ENCODE measurements around the gene ACOT13. TPM values are rescaled to one million over a fixed set of nuclear protein-coding genes. Genes with fewer than 3 reads are reported as not detected.

The ACOT13 gene
- total and polyA plus RNA-seq, 5 donors: 63.7 to 92.1 (median 85.2) TPM

GRCh38 chr6:24642061-24642460, 24.8 kb upstream of the ACOT13 start:
- Histone ChIP-seq H3K9me3 (ENCODE audit: control insufficient read depth, low read length) (no peaks in the 10 kb centered on the region), H3K4me1 (ENCODE audit: control insufficient read depth, insufficient read depth, low read length) (peaks cover 3% of the 10 kb centered on the region), H3K27me3 (ENCODE audit: control insufficient read depth, insufficient read depth) (no peaks in the 10 kb centered on the region), H3K4me3 (ENCODE audit: low read length) (no peak overlapping the region), H3K27ac (ENCODE audit: low read length) (no peak overlapping the region)
- DNase-seq: no peak
- intact Hi-C loops (cut with DNase I): no loop called here
- no peak for ATAC-seq

- Histone ChIP-seq H3K27me3 (ENCODE audit: control insufficient read depth, insufficient read depth) (no peaks in the 10 kb centered on the region), H3K4me1 (ENCODE audit: control insufficient read depth, insufficient read depth, low read length) (peaks cover 3% of the 10 kb centered on the region), H3K27ac (ENCODE audit: low read length) (no peak overlapping the region), H3K9me3 (ENCODE audit: control insufficient read depth, low read length) (no peaks in the 10 kb centered on the region), H3K4me3 (ENCODE audit: low read length) (no peak overlapping the region)
- ATAC-seq (no peak), DNase-seq (no peak)
- intact Hi-C loops (cut with DNase I): no loop called here
- WGBS: 78% methylated on average over 7 of the region's 7 CpGs
Observed at GRCh38 chr6:24643920-24644319, 23.0 kb upstream of the ACOT13 start.

- no peak overlapping the region for H3K27ac ChIP-seq (ENCODE audit: low read length)
- intact Hi-C loops (cut with DNase I): no loop called here
- no peak for ATAC-seq
Observed at GRCh38 chr6:24644377-24644776, 22.5 kb upstream of the ACOT13 start.

GRCh38 chr6:24646771-24647170, 20.1 kb upstream of the ACOT13 start:
- Histone ChIP-seq H3K4me1 (ENCODE audit: control insufficient read depth, insufficient read depth, low read length) (peaks cover 3% of the 10 kb centered on the region), H3K4me3 (ENCODE audit: low read length) (no peak overlapping the region), H3K9me3 (ENCODE audit: control insufficient read depth, low read length) (no peaks in the 10 kb centered on the region), H3K27ac (ENCODE audit: low read length) (no peak overlapping the region), H3K27me3 (ENCODE audit: control insufficient read depth, insufficient read depth) (no peaks in the 10 kb centered on the region)
- intact Hi-C loops (cut with DNase I): no loop called here
- 91% methylated on average over 8 of the region's 8 CpGs for WGBS
- ATAC-seq (no peak), DNase-seq (no peak)

More at GRCh38 chr6:24644377-24644776, 22.5 kb upstream of the ACOT13 start:
- DNase-seq: no peak
- H3K9me3 ChIP-seq (ENCODE audit: control insufficient read depth, low read length): no peaks in the 10 kb centered on the region
- H3K4me3 ChIP-seq (ENCODE audit: low read length): no peak overlapping the region
- peaks cover 3% of the 10 kb centered on the region for H3K4me1 ChIP-seq (ENCODE audit: control insufficient read depth, insufficient read depth, low read length)
- no peaks in the 10 kb centered on the region for H3K27me3 ChIP-seq (ENCODE audit: control insufficient read depth, insufficient read depth)
- WGBS: 85% methylated on average over 4 of the region's 4 CpGs

- Histone ChIP-seq H3K9me3 (ENCODE audit: control insufficient read depth, low read length) (no peaks in the 10 kb centered on the region), H3K27me3 (ENCODE audit: control insufficient read depth, insufficient read depth) (no peaks in the 10 kb centered on the region), H3K4me3 (ENCODE audit: low read length) (no peak overlapping the region), H3K4me1 (ENCODE audit: control insufficient read depth, insufficient read depth, low read length) (peaks cover 3% of the 10 kb centered on the region), H3K27ac (ENCODE audit: low read length) (no peak overlapping the region)
- ATAC-seq (no peak), DNase-seq (no peak)
- WGBS: 96% methylated on average over 5 of the region's 5 CpGs
- intact Hi-C loops (cut with DNase I): no loop called here
Observed at GRCh38 chr6:24648276-24648675, 18.6 kb upstream of the ACOT13 start.

- Histone ChIP-seq H3K9me3 (ENCODE audit: control insufficient read depth, low read length) (no peaks in the 10 kb centered on the region), H3K27ac (ENCODE audit: low read length) (no peak overlapping the region), H3K4me3 (ENCODE audit: low read length) (no peak overlapping the region), H3K4me1 (ENCODE audit: control insufficient read depth, insufficient read depth, low read length) (peaks cover 3% of the 10 kb centered on the region), H3K27me3 (ENCODE audit: control insufficient read depth, insufficient read depth) (no peaks in the 10 kb centered on the region)
- intact Hi-C loops (cut with DNase I): no loop called here
- no peak for DNase-seq
- WGBS: 74% methylated on average over 2 of the region's 2 CpGs
- no peak for ATAC-seq
Observed at GRCh38 chr6:24649691-24650090, 17.2 kb upstream of the ACOT13 start.

- WGBS: 56% methylated on average over 3 of the region's 3 CpGs
Observed at GRCh38 chr6:24650365-24650764, 16.5 kb upstream of the ACOT13 start.

GRCh38 chr6:24655215-24655614, 11.7 kb upstream of the ACOT13 start:
- no peak overlapping the region for H3K27ac ChIP-seq (ENCODE audit: low read length)

More at GRCh38 chr6:24650365-24650764, 16.5 kb upstream of the ACOT13 start:
- DNase-seq (no peak), ATAC-seq (no peak)
- Histone ChIP-seq H3K4me1 (ENCODE audit: control insufficient read depth, insufficient read depth, low read length) (peaks cover 3% of the 10 kb centered on the region), H3K27ac (ENCODE audit: low read length) (no peak overlapping the region), H3K9me3 (ENCODE audit: control insufficient read depth, low read length) (no peaks in the 10 kb centered on the region), H3K4me3 (ENCODE audit: low read length) (no peak overlapping the region), H3K27me3 (ENCODE audit: control insufficient read depth, insufficient read depth) (no peaks in the 10 kb centered on the region)
- intact Hi-C loops (cut with DNase I): no loop called here

GRCh38 chr6:24658573-24659560, 8.0 kb upstream of the ACOT13 start:
- Histone ChIP-seq H3K27ac (ENCODE audit: low read length) (no peak overlapping the region), H3K4me1 (ENCODE audit: control insufficient read depth, insufficient read depth, low read length) (peaks cover 3% of the 10 kb centered on the region), H3K27me3 (ENCODE audit: control insufficient read depth, insufficient read depth) (no peaks in the 10 kb centered on the region), H3K4me3 (ENCODE audit: low read length) (no peak overlapping the region), H3K9me3 (ENCODE audit: control insufficient read depth, low read length) (no peaks in the 10 kb centered on the region)
- ATAC-seq: no peak
- WGBS: 74% methylated on average over 9 of the region's 9 CpGs
- intact Hi-C loops (cut with DNase I): no loop called here
- no peak for DNase-seq

More at GRCh38 chr6:24655215-24655614, 11.7 kb upstream of the ACOT13 start:
- H3K4me3 ChIP-seq (ENCODE audit: low read length): no peak overlapping the region
- intact Hi-C loops (cut with DNase I): no loop called here
- WGBS: 66% methylated on average over 1 of the region's 1 CpG
- no peaks in the 10 kb centered on the region for H3K9me3 ChIP-seq (ENCODE audit: control insufficient read depth, low read length)
- ATAC-seq: no peak
- DNase-seq: no peak
- H3K4me1 ChIP-seq (ENCODE audit: control insufficient read depth, insufficient read depth, low read length): no peaks in the 10 kb centered on the region
- no peaks in the 10 kb centered on the region for H3K27me3 ChIP-seq (ENCODE audit: control insufficient read depth, insufficient read depth)

GRCh38 chr6:24659561-24659960, 7.3 kb upstream of the ACOT13 start:
- Histone ChIP-seq H3K9me3 (ENCODE audit: control insufficient read depth, low read length) (no peaks in the 10 kb centered on the region), H3K27ac (ENCODE audit: low read length) (no peak overlapping the region), H3K27me3 (ENCODE audit: control insufficient read depth, insufficient read depth) (no peaks in the 10 kb centered on the region), H3K4me1 (ENCODE audit: control insufficient read depth, insufficient read depth, low read length) (peaks cover 3% of the 10 kb centered on the region), H3K4me3 (ENCODE audit: low read length) (no peak overlapping the region)
- ATAC-seq (no peak), DNase-seq (no peak)
- intact Hi-C loops (cut with DNase I): no loop called here
- 73% methylated on average over 1 of the region's 1 CpG for WGBS

GRCh38 chr6:24660105-24660504, 6.8 kb upstream of the ACOT13 start:
- peaks cover 3% of the 10 kb centered on the region for H3K4me1 ChIP-seq (ENCODE audit: control insufficient read depth, insufficient read depth, low read length)
- 94% methylated on average over 2 of the region's 2 CpGs for WGBS
- intact Hi-C loops (cut with DNase I): loop anchor here in 1 of 4 donors (10.0 kb wide), 1 partner anchor 75 kb away; no protein-coding TSS in a partner anchor

More at GRCh38 chr6:24660105-24660504, 6.8 kb upstream of the ACOT13 start:
- Histone ChIP-seq H3K4me3 (ENCODE audit: low read length) (no peak overlapping the region), H3K27ac (ENCODE audit: low read length) (no peak overlapping the region), H3K9me3 (ENCODE audit: control insufficient read depth, low read length) (no peaks in the 10 kb centered on the region), H3K27me3 (ENCODE audit: control insufficient read depth, insufficient read depth) (no peaks in the 10 kb centered on the region)
- ATAC-seq (no peak), DNase-seq (no peak)
